OCI-LY1 (cell line): ENCODE measurements around the gene PRKG1.

Source experiments
- EZH2 ChIP-seq: fragments of 200-600 bp; sonication (generic), shearing (Covaris generic); IDR thresholded peaks from 2 replicates; pipeline ENCODE4 v1.8.0; 2017; ENCODE audit warnings: borderline replicate concordance, mixed run types, mild to moderate bottlenecking, antibody characterized with exemption, low read length, moderate library complexity, mixed read lengths
- TF ChIP-seq, protein P1 (sequence below): fragments of 200-600 bp; sonication (generic), shearing (Covaris generic); IDR thresholded peaks from 2 replicates; pipeline ENCODE4 v1.5.1; 2017; ENCODE audit warnings: mild to moderate bottlenecking, antibody characterized with exemption, low read length, moderate library complexity, mixed read lengths

DNA sequence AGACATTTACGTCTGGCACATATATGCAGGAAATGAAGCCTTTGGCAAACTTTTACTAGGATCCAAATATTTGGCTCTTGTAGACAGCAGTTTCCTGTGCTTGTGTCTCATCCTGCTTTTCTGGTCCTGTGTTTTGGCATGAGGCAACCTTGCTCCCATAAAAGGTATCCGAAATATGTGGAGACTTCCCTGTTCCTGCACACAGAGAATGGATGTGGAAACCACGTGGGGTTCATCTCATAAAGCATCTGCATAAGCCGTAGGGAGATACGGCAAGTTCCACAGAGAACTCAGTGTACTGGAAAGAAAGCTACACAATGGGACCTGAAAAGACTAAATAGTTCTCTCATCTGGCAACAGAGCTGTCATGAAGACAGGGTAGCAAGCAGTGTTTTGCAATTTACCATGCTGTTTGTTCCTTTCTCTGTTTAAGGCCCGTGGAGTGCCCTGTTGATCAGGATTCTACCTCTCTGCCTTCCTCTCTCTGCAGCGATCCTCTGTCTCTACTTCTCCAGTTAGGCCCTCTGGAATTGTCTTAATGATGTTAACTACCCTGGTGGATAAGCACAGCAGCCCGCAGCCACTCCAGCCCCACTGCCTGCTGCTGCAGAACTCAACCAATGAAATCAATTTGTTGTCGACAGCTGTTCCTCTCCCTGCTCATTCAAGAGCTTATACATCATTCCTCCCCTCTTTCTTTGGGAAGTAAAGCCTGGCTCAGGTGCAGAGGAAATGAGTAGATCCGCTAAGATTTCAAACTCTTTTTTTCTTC lies 331.5 kb downstream of the PRKG1 start:
- no peak for TF ChIP-seq EZH2
- TF ChIP-seq, protein P1, sequence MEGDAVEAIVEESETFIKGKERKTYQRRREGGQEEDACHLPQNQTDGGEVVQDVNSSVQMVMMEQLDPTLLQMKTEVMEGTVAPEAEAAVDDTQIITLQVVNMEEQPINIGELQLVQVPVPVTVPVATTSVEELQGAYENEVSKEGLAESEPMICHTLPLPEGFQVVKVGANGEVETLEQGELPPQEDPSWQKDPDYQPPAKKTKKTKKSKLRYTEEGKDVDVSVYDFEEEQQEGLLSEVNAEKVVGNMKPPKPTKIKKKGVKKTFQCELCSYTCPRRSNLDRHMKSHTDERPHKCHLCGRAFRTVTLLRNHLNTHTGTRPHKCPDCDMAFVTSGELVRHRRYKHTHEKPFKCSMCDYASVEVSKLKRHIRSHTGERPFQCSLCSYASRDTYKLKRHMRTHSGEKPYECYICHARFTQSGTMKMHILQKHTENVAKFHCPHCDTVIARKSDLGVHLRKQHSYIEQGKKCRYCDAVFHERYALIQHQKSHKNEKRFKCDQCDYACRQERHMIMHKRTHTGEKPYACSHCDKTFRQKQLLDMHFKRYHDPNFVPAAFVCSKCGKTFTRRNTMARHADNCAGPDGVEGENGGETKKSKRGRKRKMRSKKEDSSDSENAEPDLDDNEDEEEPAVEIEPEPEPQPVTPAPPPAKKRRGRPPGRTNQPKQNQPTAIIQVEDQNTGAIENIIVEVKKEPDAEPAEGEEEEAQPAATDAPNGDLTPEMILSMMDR: no peak
